Measurements from ENCODE around the gene ZNF221.

GRCh38 chr19:44002212-44002565 is 51.2 kb downstream of the ZNF221 start:
- no peak for TF ChIP-seq CTCF (IDR thresholded peaks at IDR 0.05)
- no peak for TF ChIP-seq POLR2A (IDR thresholded peaks at IDR 0.05)

Data from thyroid gland (tissue), 4 donors.